IMR-90 (cell line): ENCODE measurements around the gene TPSD1. TPM values are rescaled to one million over a fixed set of nuclear protein-coding genes. Genes with fewer than 3 reads are reported as not detected.

Source experiments
- ATAC-seq: fragments of 200-7000 bp; cut with Tn5 transposase; 2 replicates; pipeline ENCODE4 v1.9.1; 2020; ENCODE audit warnings: low read depth, mild to moderate bottlenecking, moderate library complexity
- BruUV-seq: library from RNA; stranded (reverse); fragments of 400-500 nt; replicated peaks from 2 replicates; lab custom pipeline; 2021; lab: Mats Ljungman, UMichigan
- CTCF ChIA-PET: fragments of 300-600 bp; formaldehyde crosslinking; extraction: SDS; loops from one replicate; lab custom pipeline; 2021; ENCODE audit warnings: antibody characterized with exemption; lab: Yijun Ruan, JAX
- POLR2A ChIA-PET: fragments of 300-600 bp; sonication (Branson Sonifier 250); formaldehyde crosslinking; loops from one replicate; lab custom pipeline; 2022; ENCODE audit warnings: antibody characterized with exemption; ENCODE audit not compliant: unreplicated experiment; lab: Charles Lee
- DNase-seq: peaks from one replicate; pipeline ENCODE4 v3.0.0; 2013
- H2AFZ ChIP-seq: replicated peaks from 2 replicates; pipeline ENCODE3; 2013; ENCODE audit warnings: low read length, mild to moderate bottlenecking; ENCODE audit not compliant: poor library complexity
- H2AK5ac ChIP-seq: 2 replicates; pipeline ENCODE4 v1.6.1; 2013; ENCODE audit warnings: low read depth, low read length, inconsistent platforms
- H2AK9ac ChIP-seq: replicated peaks from 2 replicates; pipeline ENCODE3; 2013; ENCODE audit warnings: mild to moderate bottlenecking, low read depth, low read length, moderate library complexity; ENCODE audit not compliant: poor library complexity
- H2BK120ac ChIP-seq: 2 replicates; pipeline ENCODE4 v1.6.1; 2013; ENCODE audit warnings: low read depth, low read length, inconsistent platforms
- H2BK15ac ChIP-seq: 3 replicates; pipeline ENCODE4 v1.6.1; 2013; ENCODE audit warnings: low read depth, low read length, inconsistent platforms
- H2BK20ac ChIP-seq: 2 replicates; pipeline ENCODE4 v1.6.1; 2013; ENCODE audit warnings: low read depth, mild to moderate bottlenecking, inconsistent platforms, low read length, moderate library complexity
- H2BK5ac ChIP-seq: 2 replicates; pipeline ENCODE4 v1.6.1; 2013; ENCODE audit warnings: mild to moderate bottlenecking, low read depth, low read length, inconsistent platforms; ENCODE audit not compliant: poor library complexity, severe bottlenecking
- H3K14ac ChIP-seq: replicated peaks from 2 replicates; pipeline ENCODE4 v1.6.1; 2013; ENCODE audit warnings: low read depth, low read length, inconsistent platforms
- H3K18ac ChIP-seq: 2 replicates; pipeline ENCODE4 v1.6.1; 2013; ENCODE audit warnings: low read depth, low read length, control low read depth
- H3K23ac ChIP-seq: 2 replicates; pipeline ENCODE4 v1.6.1; 2013; ENCODE audit warnings: low read depth, low read length, inconsistent platforms
- H3K27ac ChIP-seq: 2 replicates; pipeline ENCODE4 v1.5.1; 2013; ENCODE audit warnings: mild to moderate bottlenecking, control low read depth, low read length; ENCODE audit not compliant: insufficient read depth
- H3K27me3 ChIP-seq: 2 replicates; pipeline ENCODE4 v1.6.1; 2013; ENCODE audit warnings: low read length; ENCODE audit not compliant: control insufficient read depth, insufficient read depth
- H3K36me3 ChIP-seq: 2 replicates; pipeline ENCODE4 v1.6.1; 2013; ENCODE audit warnings: low read length, mixed read lengths; ENCODE audit not compliant: control insufficient read depth, insufficient read depth
- H3K4ac ChIP-seq: 2 replicates; pipeline ENCODE4 v1.6.1; 2013; ENCODE audit warnings: low read depth, low read length, inconsistent platforms
- H3K4me1 ChIP-seq: 2 replicates; pipeline ENCODE4 v1.6.1; 2013; ENCODE audit warnings: low read length, mixed read lengths; ENCODE audit not compliant: control insufficient read depth, insufficient read depth
- H3K4me2 ChIP-seq: 2 replicates; pipeline ENCODE4 v1.6.1; 2013; ENCODE audit warnings: low read depth, mild to moderate bottlenecking, control low read depth, low read length, moderate library complexity
- H3K4me3 ChIP-seq: 2 replicates; pipeline ENCODE4 v1.5.1; 2013; ENCODE audit warnings: low read depth, mild to moderate bottlenecking, control low read depth, low read length, moderate library complexity; ENCODE audit not compliant: insufficient read depth
- H3K56ac ChIP-seq: 2 replicates; pipeline ENCODE4 v1.6.1; 2013; ENCODE audit warnings: low read length, inconsistent platforms; ENCODE audit not compliant: insufficient read depth; ENCODE audit errors: extremely low read depth
- H3K79me1 ChIP-seq, 2 experiments: 2 replicates each; pipeline ENCODE4 v1.6.1; 2013; ENCODE audit warnings: low read length in 2 of 2, inconsistent platforms in 1 of 2, low read depth in 1 of 2
- H3K9ac ChIP-seq: 2 replicates; pipeline ENCODE4 v1.6.1; 2013; ENCODE audit warnings: low read depth, low read length, control low read depth
- H3K9me1 ChIP-seq: 2 replicates; pipeline ENCODE4 v1.6.1; 2013; ENCODE audit warnings: low read length, inconsistent platforms; ENCODE audit not compliant: insufficient read depth
- H3K9me3 ChIP-seq: 2 replicates; pipeline ENCODE4 v1.6.1; 2013; ENCODE audit warnings: low read length; ENCODE audit not compliant: control insufficient read depth, insufficient read depth
- H4K20me1 ChIP-seq: 2 replicates; pipeline ENCODE4 v1.6.1; 2013; ENCODE audit warnings: low read length, inconsistent platforms; ENCODE audit not compliant: insufficient read depth
- H4K5ac ChIP-seq: 2 replicates; pipeline ENCODE4 v1.6.1; 2013; ENCODE audit warnings: mild to moderate bottlenecking, low read depth, low read length, control low read depth
- H4K8ac ChIP-seq, 2 experiments: 2 replicates each; pipeline ENCODE4 v1.6.1; 2013; ENCODE audit warnings: low read depth in 2 of 2, low read length in 2 of 2, control low read depth in 1 of 2, inconsistent platforms in 1 of 2
- H4K91ac ChIP-seq: 2 replicates; pipeline ENCODE4 v1.6.1; 2013; ENCODE audit warnings: low read depth, low read length, inconsistent platforms; ENCODE audit not compliant: insufficient read depth
- BHLHE40 ChIP-seq: fragments of 150-350 bp; IDR thresholded peaks from 2 replicates; pipeline ENCODE4 v1.6.1; 2016; ENCODE audit warnings: mild to moderate bottlenecking, low read depth, low read length
- CEBPB ChIP-seq: IDR thresholded peaks from 2 replicates; pipeline ENCODE4 v1.6.1; 2012; ENCODE audit warnings: low read depth, low read length, improper control_type of control experiment
- MAZ ChIP-seq: IDR thresholded peaks from 2 replicates; pipeline ENCODE4 v1.6.1; 2012; ENCODE audit warnings: low read depth, mild to moderate bottlenecking, low read length, improper control_type of control experiment, moderate library complexity, borderline replicate concordance
- NFE2L2 ChIP-seq: fragments of 150-350 bp; IDR thresholded peaks from 2 replicates; pipeline ENCODE4 v1.6.1; 2016; ENCODE audit warnings: low read depth, mild to moderate bottlenecking, low read length
- SMC3 ChIP-seq: fragments of 150-350 bp; IDR thresholded peaks from 2 replicates; pipeline ENCODE4 v1.6.1; 2016; ENCODE audit warnings: low read depth, mild to moderate bottlenecking, antibody characterized with exemption, low read length, moderate library complexity
- USF2 ChIP-seq: fragments of 150-350 bp; IDR thresholded peaks from 2 replicates; pipeline ENCODE4 v1.6.1; 2017; ENCODE audit warnings: mild to moderate bottlenecking, antibody characterized with exemption, low read length, low read depth
- WGBS, 2 experiments: methylation state at CpG; one replicate each; pipeline versions ENCODE4 v1.1.5 to v1.1.7; 2013; ENCODE audit warnings: missing lambda C conversion rate in 2 of 2; ENCODE audit not compliant: insufficient read length in 1 of 2; ENCODE audit errors: extremely low coverage in 2 of 2; 5-methylcytosine and 5-hydroxymethylcytosine counted together
- dilution Hi-C: fragments of 300-500 bp; cut with HindIII; formaldehyde crosslinking; loops from one replicate; pipeline ENCODE4 v1.14.3; 2018; ENCODE audit warnings: low sequenced_read_pairs; ENCODE audit not compliant: unreplicated experiment
- in situ Hi-C: fragments of 300-500 bp; cut with MboI; formaldehyde crosslinking; loops from 3 replicates; pipeline ENCODE4 v1.14.3; 2019; ENCODE audit warnings: low sequenced_read_pairs, inconsistent platforms, mixed read lengths
- intact Hi-C: fragments of 100-400 bp; cut with micrococcal nuclease; formaldehyde crosslinking; loops from 2 replicates; pipeline ENCODE4 v1.10.0; 2022
- polyA plus RNA-seq, 3 experiments: library from polyadenylated mRNA; depleted of rRNA; stranded (reverse); fragments of >200 nt; gene quantifications; 2 replicates each; pipeline ENCODE4 v1.2.3, GENCODE V29; 2012; ENCODE audit warnings: low replicate concordance in 1 of 3
- total RNA-seq: library from RNA; depleted of rRNA; stranded (reverse); fragments of >200 nt; gene quantifications from 2 replicates; pipeline ENCODE4 v1.2.3, GENCODE V29; 2012

The TPSD1 gene
- total and polyA plus RNA-seq, 2 of the 4 experiments (the other 2 are of a cell fraction): not detected

- Histone ChIP-seq H3K36me3 (no peaks in the 10 kb centered on the region), H2AK5ac (no peak overlapping the region), H3K18ac (no peak overlapping the region), H2AFZ (no peak overlapping the region), H4K8ac (no peak overlapping the region), H3K4ac (no peak overlapping the region), H2BK15ac (no peak overlapping the region), H2AK9ac (no peak overlapping the region), H3K4me2 (no peak overlapping the region), H4K91ac (no peak overlapping the region), H3K14ac (no peak overlapping the region), H2BK20ac (no peak overlapping the region), H4K20me1 (no peaks in the 10 kb centered on the region), H3K27ac (no peak overlapping the region), H3K4me3 (no peak overlapping the region), H3K9ac (no peak overlapping the region), H3K79me1 (no peaks in the 10 kb centered on the region), H3K9me1 (no peaks in the 10 kb centered on the region), H3K23ac (no peak overlapping the region), H4K5ac (no peak overlapping the region), H2BK5ac (no peak overlapping the region), H3K4me1 (no peaks in the 10 kb centered on the region), H3K56ac (no peak overlapping the region), H2BK120ac (no peak overlapping the region), H3K27me3 (peaks cover 73% of the 10 kb centered on the region), H3K9me3 (no peaks in the 10 kb centered on the region)
- no peak for TF ChIP-seq NFE2L2
- TF ChIP-seq SMC3: no peak
- TF ChIP-seq MAZ: no peak
- TF ChIP-seq USF2: no peak
- TF ChIP-seq BHLHE40: no peak
- no peak for TF ChIP-seq CEBPB
- ChIA-PET CTCF (no interaction called here), POLR2A (no interaction called here)
- WGBS, 2 experiments: 79% methylated on average over 9 of the region's 17 CpGs; no CpG with 5 or more reads in 1 of the 2 experiments
- intact Hi-C loops (no loop called here), in situ Hi-C loops (no loop called here), dilution Hi-C loops (no loop called here)
- ATAC-seq: no peak
- no TSS peak for BruUV-seq
- no peak for DNase-seq
Measured at GRCh38 chr16:1282324-1282973, 26.6 kb downstream of the TPSD1 start.
